Left kidney (tissue), 8 donors: ENCODE data around the gene GALNT3. TPM values are rescaled to one million over a fixed set of nuclear protein-coding genes. Genes with fewer than 3 reads are reported as not detected.

Experiments used
- DNase-seq: peaks from one replicate; pipeline ENCODE4 v3.0.0-alpha.2; 2013
- long read RNA-seq, 8 donors: transcript quantifications; one replicate each; lab custom pipeline, GENCODE V29; 2026
- polyA plus RNA-seq: library from polyadenylated mRNA; unstranded; fragments of 120-200 nt; gene quantifications from one replicate; pipeline ENCODE4 v1.2.1, GENCODE V29; 2013; ENCODE audit not compliant: insufficient read length

GALNT3 gene
- 20.2 TPM for polyA plus RNA-seq
- long read RNA-seq, donor 1, partial matches to known transcripts = 0 of 3 reads
- long read RNA-seq, donor 1, other reads (novel, unspliced or antisense) = 0 of 3 reads
- long read RNA-seq, donor 2, partial matches to known transcripts = 0 of 3 reads
- long read RNA-seq, donor 2, other reads (novel, unspliced or antisense) = 0 of 3 reads
- long read RNA-seq, donor 3, partial matches to known transcripts = 0 of 2 reads
- long read RNA-seq, donor 3, other reads (novel, unspliced or antisense) = 0 of 2 reads
- long read RNA-seq, donor 4 = 0 reads
- long read RNA-seq, donor 5, transcript GALNT3-201 (11 exons, 3,868 nt) = major isoform, 6 of 6 reads
- long read RNA-seq, donor 5, partial matches to known transcripts = 0 of 6 reads
- long read RNA-seq, donor 5, other reads (novel, unspliced or antisense) = 0 of 6 reads
- long read RNA-seq, donor 6 = 0 reads
- long read RNA-seq, donor 7, partial matches to known transcripts = 0 of 2 reads
- long read RNA-seq, donor 7, other reads (novel, unspliced or antisense) = 0 of 2 reads
- long read RNA-seq, donor 8, partial matches to known transcripts = 0 of 3 reads
- long read RNA-seq, donor 8, other reads (novel, unspliced or antisense) = 0 of 3 reads

DNA sequence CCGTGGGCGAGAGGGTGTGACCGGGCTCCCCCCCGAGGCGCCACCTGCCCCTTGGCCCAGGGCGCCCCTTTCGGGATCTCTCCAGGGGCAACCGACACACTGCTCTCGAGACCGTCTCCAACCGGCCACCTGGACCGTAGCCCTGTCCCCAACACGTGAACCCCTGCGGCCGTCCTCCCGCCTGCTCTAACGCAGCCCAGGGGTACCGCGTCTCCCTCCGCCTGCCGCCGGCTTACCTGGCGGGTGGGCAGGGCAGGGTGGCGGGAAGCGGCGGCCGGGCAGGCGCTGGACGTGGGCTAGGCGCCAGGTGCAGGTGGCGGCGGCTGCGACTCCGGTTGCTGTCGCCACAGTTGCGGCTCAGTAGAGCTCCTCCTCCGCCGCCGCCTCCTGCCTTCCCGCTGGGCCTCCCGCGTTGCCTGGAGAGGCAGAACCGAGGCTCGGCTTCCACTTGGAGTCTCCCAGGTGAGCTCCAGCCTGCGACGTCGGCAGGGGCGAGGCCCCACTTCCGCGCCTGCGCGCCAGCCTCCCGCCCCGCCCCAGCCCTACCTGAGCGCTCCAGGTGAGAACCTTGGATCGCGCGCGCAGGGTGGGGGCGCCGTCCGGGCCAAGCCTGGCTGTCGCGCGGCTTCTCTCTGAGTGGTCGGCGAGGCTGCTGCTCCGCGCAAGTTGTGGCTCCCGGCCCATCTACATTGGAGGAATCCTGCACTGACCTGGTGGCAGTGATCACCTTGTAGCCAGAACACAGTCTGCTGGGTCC is at the start of gene GALNT3:
TSS of gene GALNT3 (minus strand) at position 469 of the 757 bp plus-strand sequence. CDS start 23,547 bp downstream, outside the sequence.
- peak; percentile 65 for DNase-seq

DNA sequence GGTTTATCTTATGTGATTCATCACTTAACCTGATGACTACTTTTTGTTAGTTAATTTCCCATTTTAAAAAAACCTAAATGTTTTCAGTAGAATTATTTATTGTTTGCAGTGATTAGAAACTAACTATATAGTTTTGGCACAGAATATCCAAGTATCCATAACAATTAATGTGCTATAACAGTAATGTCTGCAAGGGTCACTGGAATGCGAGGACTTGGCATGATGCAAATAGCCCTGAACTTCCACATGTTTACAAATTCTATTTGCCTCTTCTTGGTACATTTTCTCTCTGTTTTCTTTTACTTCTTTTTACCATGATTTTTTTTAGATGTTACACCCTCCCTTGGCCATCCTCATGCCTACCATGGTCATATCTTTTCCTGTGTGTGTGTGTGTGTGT is 49.3 kb upstream of the GALNT3 start:
- no peak for DNase-seq

DNA sequence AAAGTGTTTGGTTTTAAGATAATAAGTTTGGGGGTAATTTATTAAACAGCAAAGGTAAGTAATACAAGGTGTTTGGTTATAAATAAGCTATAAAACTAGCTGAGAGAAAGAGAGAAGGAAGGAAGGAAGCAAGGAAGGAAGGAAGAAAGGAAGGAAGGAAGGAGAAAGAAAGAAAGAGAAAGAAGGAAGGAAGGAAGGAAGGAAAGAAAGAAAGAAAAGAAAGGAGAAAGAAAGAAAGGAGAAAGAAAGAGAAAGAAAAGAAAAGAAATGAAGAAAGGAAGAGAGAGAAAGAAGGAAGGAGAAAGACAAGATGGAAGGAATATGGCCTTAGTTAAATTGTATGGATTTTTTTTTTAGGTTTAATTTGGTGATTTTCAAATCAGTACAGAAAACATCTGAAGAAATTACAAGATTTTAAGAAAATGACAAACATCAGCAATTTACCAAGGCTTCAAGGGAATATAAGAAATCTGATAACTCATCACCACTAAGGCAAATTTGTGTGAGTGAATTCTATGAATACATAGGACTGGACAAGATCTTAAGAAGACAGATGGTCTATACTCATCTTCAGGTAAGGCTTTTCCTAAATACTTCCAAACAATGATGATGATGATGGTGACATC is 46.4 kb upstream of the GALNT3 start:
- no peak for DNase-seq

DNA sequence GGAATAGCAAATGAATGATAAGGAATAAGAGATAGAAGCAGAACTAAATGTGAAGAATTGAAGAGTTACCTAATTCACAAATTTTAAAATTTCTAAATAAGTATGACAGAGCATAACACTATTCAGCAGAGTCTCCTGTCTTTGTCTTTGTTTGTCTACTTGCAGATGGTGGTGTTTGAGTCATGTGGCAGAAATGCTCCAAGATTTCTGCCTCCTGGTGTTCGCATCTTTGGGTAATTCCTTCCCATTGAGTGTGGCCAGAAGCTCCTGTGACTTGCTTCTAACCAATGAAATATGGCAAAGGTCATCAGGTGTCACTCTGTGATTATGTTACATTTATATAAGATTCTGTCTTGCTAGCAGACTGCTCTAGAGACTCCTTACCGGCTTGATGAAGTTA is 45.6 kb upstream of the GALNT3 start:
- no peak for DNase-seq

DNA sequence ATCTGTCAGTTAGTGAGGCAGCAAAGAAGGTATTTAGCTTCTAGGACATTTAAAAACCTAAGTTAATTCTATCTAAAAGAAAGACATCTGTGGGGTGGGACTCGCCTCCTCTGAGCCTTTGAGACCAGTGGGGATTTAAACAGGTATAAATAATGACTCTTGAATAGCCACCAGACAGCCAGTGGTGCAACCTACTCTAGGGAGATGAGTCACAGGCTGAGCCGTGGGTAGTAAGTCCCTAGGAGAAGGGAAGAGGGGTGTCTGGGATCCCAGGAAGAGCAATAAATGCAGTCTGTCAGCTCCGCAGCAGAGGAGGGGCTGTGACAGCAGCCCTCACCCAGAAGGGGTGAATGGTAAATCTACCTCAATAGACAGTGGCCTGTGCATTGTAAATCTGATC is 43.1 kb upstream of the GALNT3 start:
- DNase-seq = no peak

DNA sequence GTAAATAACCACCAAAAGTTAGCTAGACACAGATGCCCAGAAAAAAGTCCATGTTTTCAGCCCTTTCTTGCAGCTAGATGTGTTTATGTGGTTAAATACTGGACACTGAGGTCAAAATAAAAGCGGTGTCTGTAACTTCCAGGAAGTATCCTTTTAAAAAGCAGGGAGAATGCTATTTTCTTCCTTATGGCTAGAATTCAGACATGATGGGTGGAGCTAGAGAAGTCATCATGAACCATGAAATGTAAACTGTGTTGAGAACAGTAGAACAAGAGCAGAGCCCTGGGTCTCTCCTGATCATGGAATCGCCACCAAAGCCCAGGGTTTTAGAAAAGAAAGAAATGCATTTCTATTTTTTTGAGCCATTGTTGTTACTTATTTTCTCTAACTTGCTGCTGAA is 41.3 kb upstream of the GALNT3 start:
- DNase-seq = no peak

DNA sequence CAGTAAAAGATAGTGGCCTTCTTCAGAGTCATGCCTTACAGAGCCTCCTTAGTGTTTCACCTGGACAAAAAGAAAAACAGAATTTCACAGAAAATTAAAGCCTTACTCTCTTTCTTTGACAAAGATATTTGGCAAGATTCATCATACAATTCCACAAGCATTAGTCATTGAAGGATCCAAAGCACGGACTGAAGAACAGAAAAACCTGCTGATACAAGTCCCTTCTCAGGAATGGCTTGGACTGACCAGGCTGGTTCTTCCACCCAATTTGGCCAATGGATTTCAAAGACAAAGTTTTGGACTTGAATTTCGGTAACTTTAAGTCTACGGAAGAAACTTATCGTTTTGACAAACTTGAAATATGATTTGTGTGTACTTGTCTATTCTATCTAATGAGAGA is 39.1 kb upstream of the GALNT3 start:
- DNase-seq = no peak

DNA sequence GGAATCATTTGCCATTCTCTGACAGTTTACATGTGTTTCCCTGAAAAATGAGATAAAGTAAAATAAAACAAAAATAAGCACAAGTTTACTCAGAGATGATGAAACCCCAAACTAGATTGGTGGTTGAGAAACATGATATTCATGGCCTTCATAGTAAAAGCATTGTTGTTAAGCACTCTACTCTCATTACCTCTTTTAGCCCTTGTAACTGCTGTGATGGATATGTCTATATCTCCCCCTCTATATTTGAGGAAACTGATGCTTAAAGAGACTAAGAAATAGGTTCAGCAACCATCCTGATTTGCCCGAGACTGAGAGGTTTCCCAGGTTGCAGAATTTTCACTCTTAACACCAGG is 33.9 kb upstream of the GALNT3 start:
- no peak for DNase-seq

DNA sequence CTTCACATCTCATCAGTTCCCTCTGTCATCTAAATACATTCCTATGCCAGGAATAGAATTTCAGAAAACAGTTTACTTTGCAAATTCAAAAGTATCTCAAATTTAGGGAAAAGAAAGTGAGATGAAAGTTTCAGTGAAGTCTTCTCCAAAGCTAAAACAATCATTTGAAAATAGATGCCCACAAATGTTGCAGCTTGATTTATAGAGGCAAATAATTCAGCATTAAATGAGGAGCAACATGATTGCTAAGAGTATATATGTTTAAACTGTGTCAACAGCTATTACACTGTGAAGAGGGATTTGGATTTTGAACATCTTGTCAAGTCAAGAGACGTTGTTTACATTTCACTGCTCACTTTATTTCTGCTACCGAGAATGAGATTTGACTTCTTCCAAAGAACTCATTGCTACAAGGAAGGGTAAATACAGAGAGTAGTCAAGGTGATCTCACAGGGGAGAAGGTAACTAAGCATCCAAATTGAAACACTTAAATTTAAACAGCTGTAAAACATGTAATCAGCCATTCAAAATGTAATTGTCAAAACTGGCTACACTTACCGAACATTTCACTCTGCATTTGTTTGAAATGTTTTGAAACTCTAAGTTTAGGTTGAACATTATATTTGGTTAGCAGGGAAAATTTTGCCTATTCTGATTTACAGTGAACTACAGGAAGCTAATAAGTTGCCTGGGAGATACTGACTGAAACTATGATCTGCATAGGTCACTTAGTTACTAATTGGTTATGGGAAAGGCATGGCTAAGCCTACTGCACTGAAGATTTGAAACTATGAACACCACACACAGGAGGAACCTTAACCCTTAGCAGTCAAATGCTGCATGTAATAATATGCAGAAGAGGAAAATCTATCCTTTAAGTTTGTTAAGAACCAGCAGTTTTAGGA is 33.2 kb upstream of the GALNT3 start:
- DNase-seq = no peak

DNA sequence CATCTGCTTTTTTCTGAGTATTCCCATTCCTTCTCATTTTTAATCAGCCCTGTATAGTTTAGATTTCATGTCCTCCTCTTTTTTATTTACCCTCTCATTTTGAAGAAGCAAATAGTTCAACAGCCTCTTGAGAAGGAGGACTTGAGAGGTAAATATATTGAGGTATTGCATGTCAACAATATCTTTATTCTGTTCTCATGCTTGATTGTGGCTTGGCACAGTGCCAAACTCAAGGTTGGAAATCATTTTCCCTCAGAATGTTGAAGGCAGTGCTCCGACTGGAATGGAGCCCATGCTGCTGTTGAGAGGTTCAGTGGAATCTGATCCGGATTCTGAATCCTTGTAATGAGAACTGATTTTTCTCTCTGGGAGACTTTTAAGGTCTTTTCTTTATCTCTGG is 31.0 kb upstream of the GALNT3 start:
- DNase-seq = peak; percentile 18

DNA sequence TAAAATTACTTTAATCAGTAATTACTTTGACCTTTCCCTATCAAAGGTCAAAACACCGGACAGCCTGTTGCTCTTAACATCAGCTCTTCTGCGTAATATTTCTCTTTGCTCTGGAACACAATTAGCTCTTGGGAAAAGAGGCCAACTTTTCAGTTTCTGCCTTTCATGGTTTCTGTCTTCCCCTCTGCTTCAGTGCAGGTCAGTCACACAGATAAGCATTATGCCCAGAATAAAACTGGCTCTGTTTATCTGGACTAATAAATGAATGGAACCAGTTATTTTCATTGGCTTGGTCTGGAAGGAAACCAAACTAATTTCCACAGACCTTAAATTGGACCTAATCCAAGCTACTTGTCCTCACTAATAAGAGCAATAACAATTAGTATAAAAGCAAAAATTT is 26.2 kb upstream of the GALNT3 start:
- DNase-seq = no peak

DNA sequence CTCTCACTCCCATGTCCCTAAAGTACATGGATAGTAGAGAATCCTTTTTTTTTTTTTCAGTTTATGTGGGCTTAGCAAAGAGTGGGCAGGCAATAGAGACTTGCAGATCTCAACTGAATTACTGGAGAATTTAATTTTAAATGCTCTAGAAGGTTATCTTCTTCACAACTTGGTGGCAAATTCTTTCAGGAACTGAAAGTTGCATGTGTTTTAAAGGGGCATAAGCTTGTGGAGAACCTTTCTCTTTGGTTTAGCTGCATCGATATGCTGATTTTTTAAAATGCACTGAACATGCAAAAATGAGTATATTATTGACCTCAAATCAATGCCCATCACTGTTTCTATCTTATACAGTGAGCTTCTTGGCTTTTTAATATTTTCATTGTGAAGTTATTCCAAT is 24.9 kb upstream of the GALNT3 start:
- DNase-seq = no peak

DNA sequence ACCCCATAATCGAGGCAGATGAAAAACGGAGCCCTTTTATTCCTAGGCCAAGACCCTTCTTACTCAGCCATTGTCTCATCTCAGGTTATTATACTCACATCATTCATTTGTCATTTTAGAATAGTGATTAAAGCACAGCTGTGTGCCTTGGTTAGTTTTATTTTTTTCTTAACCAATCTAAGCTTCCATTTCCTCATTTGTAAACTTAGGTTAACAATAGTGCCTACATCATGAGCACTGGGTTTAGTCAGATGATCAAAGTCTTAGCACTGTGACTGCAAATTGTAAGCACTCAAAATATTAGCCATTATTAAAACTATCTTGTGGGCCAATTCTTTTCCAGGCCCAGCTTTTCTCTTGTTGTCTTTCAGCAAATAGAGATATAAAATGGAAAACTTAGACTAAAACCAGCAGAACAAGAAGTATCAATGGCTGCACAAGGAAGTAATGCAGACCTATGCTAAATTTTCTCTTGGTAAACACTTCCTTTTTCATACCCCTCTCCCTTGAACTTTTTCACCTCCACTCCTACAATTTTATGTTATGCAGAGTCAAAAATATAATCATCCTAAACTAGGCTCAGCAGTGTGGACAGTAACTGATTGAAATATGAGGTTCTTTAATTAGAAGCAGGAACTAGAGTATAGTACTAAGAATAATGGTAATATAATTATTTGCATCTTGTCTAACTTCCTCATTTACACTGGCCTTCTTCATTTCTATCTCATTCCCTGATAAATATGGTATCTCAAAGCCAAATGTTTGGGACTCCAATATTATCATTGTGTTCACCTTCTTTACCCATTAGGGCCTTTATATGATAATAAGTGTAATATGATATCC is 21.5 kb upstream of the GALNT3 start:
- DNase-seq = no peak

DNA sequence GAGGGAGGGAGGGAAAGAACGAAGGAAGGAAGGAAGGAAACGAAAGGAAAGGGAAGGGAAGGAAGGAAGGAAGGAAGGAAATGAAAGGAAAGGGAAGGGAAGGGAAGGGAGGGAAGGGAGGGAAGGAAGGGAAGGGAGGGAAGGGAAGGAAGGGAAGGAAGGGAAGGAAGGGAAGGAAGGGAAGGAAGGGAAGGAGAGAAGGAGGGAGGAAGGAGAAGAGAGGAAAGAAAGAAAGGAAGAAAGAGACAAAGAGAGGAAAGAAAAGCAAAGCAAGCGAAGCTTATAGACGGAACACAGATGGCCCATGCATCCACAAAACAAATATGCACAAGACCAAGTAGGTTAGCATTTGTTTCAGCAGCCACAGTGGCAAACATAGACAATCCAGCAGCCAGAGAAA is 20.4 kb upstream of the GALNT3 start:
- DNase-seq = no peak

DNA sequence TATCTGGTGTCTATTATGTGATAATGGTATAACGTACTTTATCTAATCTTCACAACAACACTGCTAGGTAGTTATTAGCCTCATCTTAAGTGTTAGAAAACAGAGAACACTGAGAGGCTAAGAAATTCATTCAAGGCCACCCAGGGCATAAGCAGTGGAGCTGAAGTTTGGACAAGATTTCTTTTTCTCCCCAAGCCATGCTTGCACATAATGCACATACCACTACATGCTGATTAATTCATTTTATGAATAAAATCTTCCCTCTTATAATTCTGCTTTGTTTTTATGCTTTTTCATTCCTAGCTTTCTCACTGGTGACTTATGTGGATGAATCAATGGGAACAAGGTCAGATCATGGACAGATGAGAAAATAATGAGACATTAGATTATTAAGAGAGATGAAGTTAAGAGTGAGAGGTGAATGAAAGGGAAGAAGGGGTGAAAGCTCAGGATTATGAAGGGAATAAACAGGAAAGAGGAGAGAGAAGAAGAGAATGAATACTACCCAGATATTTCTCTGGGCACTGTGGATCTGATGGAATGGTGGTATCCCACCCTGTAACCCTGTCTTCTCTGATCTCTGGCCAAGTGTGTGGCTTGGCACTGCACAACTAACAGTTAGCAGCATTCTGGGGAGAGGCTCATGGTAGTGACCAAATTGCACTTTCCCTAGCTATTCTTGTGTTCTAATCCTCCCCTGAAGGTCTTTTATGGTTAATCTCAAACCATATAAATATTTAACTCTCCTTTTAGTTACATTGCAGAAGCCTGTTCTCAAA is 17.7 kb upstream of the GALNT3 start:
- DNase-seq = no peak

DNA sequence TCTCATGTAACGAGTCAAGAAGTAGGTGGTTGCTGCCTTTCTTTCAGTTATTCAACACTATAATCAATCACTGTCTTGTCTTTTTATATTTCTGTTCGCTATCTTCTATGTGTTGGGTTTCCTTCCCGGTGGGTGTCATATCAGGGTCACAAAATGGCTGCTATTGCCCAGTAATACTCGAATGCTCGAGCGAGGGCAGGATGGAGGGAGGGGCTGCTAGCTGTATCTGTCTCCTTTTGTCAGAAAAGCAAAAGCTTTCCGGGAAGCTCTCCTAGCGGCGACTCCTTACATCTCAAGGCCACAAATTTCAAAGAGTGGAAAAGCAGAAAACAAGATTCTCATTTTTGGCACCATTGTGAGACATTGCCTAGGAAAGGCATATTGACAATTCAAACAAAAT is 16.4 kb upstream of the GALNT3 start:
- no peak for DNase-seq

DNA sequence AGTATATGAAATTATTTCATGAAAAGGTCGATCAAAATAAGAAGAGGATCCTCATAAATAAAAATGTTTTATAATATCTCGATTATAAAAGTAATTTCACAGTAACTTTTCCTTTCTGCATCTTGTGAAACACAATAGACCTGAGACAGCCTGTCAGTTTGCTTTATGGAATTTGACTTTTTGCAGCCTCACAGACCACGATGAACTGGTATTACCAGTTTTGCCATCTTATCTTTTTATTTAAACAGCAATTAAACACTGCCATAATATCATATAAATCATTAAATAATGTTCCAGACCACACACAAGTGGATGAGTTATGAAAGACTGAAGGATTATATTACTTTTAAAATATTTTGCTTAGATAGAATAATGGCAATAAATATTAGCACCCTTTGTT is 10.7 kb upstream of the GALNT3 start:
- DNase-seq = no peak

DNA sequence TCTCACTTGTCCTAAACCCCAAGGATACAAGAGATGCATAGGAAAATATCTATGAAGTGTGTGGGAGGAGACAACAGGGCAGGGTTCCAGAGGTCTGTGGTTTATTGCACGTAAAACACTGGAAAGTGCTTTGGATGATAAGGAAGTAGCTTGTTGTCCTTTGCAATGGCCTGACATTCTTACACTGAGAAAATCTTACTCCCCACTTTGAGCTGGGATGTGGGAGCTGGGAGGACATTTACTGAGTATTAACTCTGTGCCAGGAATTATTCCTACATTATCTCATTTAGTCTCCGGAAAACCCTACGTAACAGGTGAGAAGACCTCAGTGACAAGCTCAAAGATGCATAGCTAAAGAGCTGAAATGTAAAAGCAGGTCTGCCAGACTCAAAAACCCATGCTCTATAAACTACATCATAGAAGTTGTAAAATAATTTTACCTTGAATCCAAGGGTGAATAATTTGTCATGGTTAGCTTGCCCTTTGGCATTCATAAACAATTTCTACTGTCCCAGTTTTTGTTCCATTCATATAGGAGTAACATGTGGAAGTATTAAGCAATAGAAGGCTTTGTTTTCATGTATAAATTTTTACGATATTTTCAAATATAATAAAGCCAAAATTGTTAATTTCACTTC is 9.2 kb upstream of the GALNT3 start:
- no peak for DNase-seq

DNA sequence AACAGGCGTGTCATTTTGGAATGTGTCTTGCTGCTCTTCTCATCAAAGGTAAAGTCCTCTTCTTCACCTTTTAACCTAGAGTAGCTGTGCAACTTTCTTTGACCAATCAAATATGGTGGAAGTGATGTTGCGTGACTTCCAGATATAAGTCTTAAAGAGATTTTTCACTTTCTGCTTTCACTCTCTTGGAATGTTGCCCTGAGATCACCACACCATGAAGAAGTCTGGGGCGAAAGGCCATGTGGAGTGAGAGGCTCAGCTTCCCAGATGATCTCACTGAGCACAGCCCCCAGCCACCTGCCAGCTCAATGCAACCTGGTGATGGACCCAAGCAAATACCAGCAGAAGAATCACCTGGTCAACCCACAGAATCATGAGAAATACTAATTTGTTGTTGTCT is 7.1 kb upstream of the GALNT3 start:
- DNase-seq = no peak
